Measurements from ENCODE around the gene MCU.

DNA sequence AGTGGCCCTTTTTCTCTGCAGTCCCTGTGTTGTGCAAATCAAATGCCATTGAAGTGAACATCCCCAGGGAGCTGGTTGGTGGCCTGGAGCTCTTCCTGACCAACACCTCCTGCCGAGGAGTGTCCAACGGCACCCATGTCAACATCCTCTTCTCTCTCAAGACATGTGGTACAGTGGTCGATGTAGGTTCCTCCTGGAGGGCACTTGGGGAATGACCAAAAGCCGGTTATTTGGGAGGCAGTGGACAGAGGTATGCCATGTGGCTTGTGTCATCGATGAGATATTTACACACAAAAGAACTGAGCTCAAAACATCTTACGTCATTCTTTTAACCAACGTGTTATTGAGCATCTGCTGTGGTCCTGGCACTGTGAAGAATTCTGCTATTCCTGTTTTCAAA, 221.3 kb downstream of the MCU start:
- no peak for TF ChIP-seq POLR2AphosphoS5 (IDR thresholded peaks at IDR 0.05; ENCODE audit: low read depth, low read length)
- TF ChIP-seq REST (IDR thresholded peaks at IDR 0.05; ENCODE audit: insufficient read depth in 1 of 2, low read depth in 2 of 2, low read length in 2 of 2) = no peak

Data from PFSK-1 (cell line).